Nephron (organoid): Measurements from ENCODE around the gene ANO4.
"Not testable (repeated sequence)": the region's sequence is repeated elsewhere in the genome, so short reads cannot be mapped to it uniquely, and the experiment has no call there.

Experiments used
- H3K27ac Mint-ChIP-seq, 3 experiments: 2 replicates each; pipeline ENCODE4 v1.8.0; 2020; ENCODE audit warnings: mixed read lengths in 3 of 3, mild to moderate bottlenecking in 2 of 3, moderate library complexity in 1 of 3
- H3K27me3 Mint-ChIP-seq: 2 replicates; pipeline ENCODE4 v1.8.0; 2021; ENCODE audit warnings: low read depth, mild to moderate bottlenecking, moderate library complexity, mixed read lengths
- H3K36me3 Mint-ChIP-seq: 2 replicates; pipeline ENCODE4 v1.8.0; 2020; ENCODE audit warnings: low read depth, mixed read lengths
- H3K4me1 Mint-ChIP-seq: 2 replicates; pipeline ENCODE4 v1.8.0; 2020; ENCODE audit warnings: mixed read lengths
- H3K4me3 Mint-ChIP-seq, 3 experiments: 2 replicates each; pipeline ENCODE4 v1.8.0; 2020; ENCODE audit warnings: mild to moderate bottlenecking in 3 of 3, mixed read lengths in 3 of 3, moderate library complexity in 2 of 3
- H3K9me3 Mint-ChIP-seq: 2 replicates; pipeline ENCODE4 v1.8.0; 2020; ENCODE audit warnings: mixed read lengths
- TF ChIP-seq, protein P1 (sequence below), 3 experiments: fragments of 200-600 bp; sonication (generic); IDR thresholded peaks; one replicate each; pipeline ENCODE4 v1.5.0; 2021; ENCODE audit warnings: antibody characterized with exemption in 3 of 3; ENCODE audit not compliant: unreplicated experiment in 3 of 3

Gene ANO4

DNA sequence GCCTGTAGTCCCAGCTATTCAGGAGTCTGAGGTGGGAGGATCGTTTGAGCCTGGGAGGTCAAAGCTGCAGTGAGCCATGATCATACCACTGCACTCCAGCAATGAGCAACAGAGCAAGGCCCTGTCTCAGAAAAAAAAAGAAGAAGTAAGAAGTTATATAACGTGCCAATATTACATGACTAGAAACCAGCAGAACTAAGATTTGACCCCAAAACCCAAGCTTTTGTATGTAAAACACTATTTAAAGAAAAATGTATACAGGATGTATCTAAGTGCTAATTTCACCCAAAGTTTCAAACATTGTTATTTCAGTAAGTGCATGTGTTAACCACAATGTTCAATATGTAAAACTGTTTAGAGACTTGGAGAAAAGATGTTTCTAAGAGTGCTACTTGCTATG is 320.8 kb downstream of the ANO4 start:
- TF ChIP-seq, protein P1, sequence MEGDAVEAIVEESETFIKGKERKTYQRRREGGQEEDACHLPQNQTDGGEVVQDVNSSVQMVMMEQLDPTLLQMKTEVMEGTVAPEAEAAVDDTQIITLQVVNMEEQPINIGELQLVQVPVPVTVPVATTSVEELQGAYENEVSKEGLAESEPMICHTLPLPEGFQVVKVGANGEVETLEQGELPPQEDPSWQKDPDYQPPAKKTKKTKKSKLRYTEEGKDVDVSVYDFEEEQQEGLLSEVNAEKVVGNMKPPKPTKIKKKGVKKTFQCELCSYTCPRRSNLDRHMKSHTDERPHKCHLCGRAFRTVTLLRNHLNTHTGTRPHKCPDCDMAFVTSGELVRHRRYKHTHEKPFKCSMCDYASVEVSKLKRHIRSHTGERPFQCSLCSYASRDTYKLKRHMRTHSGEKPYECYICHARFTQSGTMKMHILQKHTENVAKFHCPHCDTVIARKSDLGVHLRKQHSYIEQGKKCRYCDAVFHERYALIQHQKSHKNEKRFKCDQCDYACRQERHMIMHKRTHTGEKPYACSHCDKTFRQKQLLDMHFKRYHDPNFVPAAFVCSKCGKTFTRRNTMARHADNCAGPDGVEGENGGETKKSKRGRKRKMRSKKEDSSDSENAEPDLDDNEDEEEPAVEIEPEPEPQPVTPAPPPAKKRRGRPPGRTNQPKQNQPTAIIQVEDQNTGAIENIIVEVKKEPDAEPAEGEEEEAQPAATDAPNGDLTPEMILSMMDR (IDR thresholded peaks at IDR 0.05; ENCODE audit: unreplicated experiment in 3 of 3) = no peak

DNA sequence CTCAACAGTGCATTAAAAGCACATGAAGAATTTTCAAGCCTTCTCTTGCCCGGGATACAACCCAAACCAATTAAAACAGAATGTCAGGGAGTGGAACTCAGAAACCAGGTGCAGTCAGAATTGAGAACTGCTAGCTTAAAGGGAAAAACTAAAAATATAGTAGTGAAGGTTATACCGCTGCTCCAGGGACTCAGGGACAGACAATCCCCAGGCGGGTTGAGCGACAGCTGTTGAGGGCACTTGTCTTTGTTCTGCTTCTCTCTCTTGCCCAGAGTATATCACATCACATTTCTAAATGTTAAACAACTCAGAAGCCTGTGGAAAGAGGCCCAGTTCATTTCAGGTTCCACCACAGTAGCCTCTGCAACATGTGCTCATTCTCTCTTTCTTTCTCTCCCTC is 322.3 kb downstream of the ANO4 start:
- H3K27me3 Mint-ChIP-seq = no peaks in the 10 kb centered on the region
- peaks cover 20% of the 10 kb centered on the region for H3K4me1 Mint-ChIP-seq
- H3K36me3 Mint-ChIP-seq = no peaks in the 10 kb centered on the region
- peaks cover 13% of the 10 kb centered on the region for H3K9me3 Mint-ChIP-seq
- H3K27ac Mint-ChIP-seq = peak overlapping the region in 2 of 3 experiments; percentile 12 to 17
- no peak overlapping the region for H3K4me3 Mint-ChIP-seq
- TF ChIP-seq, protein P1 (IDR thresholded peaks at IDR 0.05; ENCODE audit: unreplicated experiment in 3 of 3) = no peak

More for the DNA sequence above, 320.8 kb downstream of the ANO4 start:
- peaks cover 20% of the 10 kb centered on the region for H3K4me1 Mint-ChIP-seq
- no peak overlapping the region for H3K4me3 Mint-ChIP-seq
- no peaks in the 10 kb centered on the region for H3K27me3 Mint-ChIP-seq
- peaks cover 7% of the 10 kb centered on the region for H3K9me3 Mint-ChIP-seq
- no peak overlapping the region for H3K27ac Mint-ChIP-seq
- H3K36me3 Mint-ChIP-seq = no peaks in the 10 kb centered on the region

- TF ChIP-seq, protein P1 (IDR thresholded peaks at IDR 0.05; ENCODE audit: unreplicated experiment in 3 of 3) = no peak
- Mint-ChIP-seq H3K4me1 (peaks cover 20% of the 10 kb centered on the region), H3K9me3 (peaks cover 13% of the 10 kb centered on the region), H3K4me3 (no peak overlapping the region), H3K36me3 (no peaks in the 10 kb centered on the region), H3K27ac (no peak overlapping the region), H3K27me3 (no peaks in the 10 kb centered on the region)
These were observed 323.3 kb downstream of the ANO4 start for GRCh38 chr12:101117842-101118241.

- no peaks in the 10 kb centered on the region for H3K4me1 Mint-ChIP-seq
- peaks cover 6% of the 10 kb centered on the region for H3K9me3 Mint-ChIP-seq
- H3K27ac Mint-ChIP-seq = no peak overlapping the region
- no peak overlapping the region for H3K4me3 Mint-ChIP-seq
- TF ChIP-seq, protein P1 (IDR thresholded peaks at IDR 0.05; ENCODE audit: unreplicated experiment in 3 of 3) = no peak
- H3K36me3 Mint-ChIP-seq = peaks cover 4% of the 10 kb centered on the region
- H3K27me3 Mint-ChIP-seq = no peaks in the 10 kb centered on the region
These were observed 333.1 kb downstream of the ANO4 start for GRCh38 chr12:101127521-101128219.

GRCh38 chr12:101145777-101146431 is 351.3 kb downstream of the ANO4 start:
- not testable (repeated sequence) for H3K27me3 Mint-ChIP-seq, H3K9me3 Mint-ChIP-seq, H3K27ac Mint-ChIP-seq, H3K36me3 Mint-ChIP-seq, H3K4me1 Mint-ChIP-seq
- H3K4me3 Mint-ChIP-seq = peak overlapping the region; percentile 82 to 87 (median 87)

- Mint-ChIP-seq H3K27ac (no peak overlapping the region), H3K4me1 (no peaks in the 10 kb centered on the region), H3K4me3 (no peak overlapping the region), H3K36me3 (no peaks in the 10 kb centered on the region), H3K27me3 (peaks cover 4% of the 10 kb centered on the region), H3K9me3 (no peaks in the 10 kb centered on the region)
- TF ChIP-seq, protein P1 (IDR thresholded peaks at IDR 0.05; ENCODE audit: unreplicated experiment in 3 of 3) = no peak
These were observed 370.7 kb downstream of the ANO4 start for GRCh38 chr12:101165319-101165718.
